GM12878 (cell line): ENCODE results near the gene PDF. TPM values are rescaled to one million over a fixed set of nuclear protein-coding genes. Genes with fewer than 3 reads are reported as not detected.

Source experiments
- ATAC-seq: fragments of 200-7000 bp; cut with Tn5 transposase; 3 replicates; pipeline ENCODE4 v1.9.1; 2020; ENCODE audit warnings: mild to moderate bottlenecking, moderate library complexity
- BruUV-seq: library from RNA; stranded (reverse); fragments of 400-500 nt; replicated peaks from 2 replicates; lab custom pipeline; 2021; lab: Mats Ljungman, UMichigan
- CTCF ChIA-PET: fragments of 300-600 bp; sonication (Branson Sonifier 250); formaldehyde crosslinking; extraction: SDS; loops from one replicate; lab custom pipeline; 2021; ENCODE audit warnings: inconsistent platforms; lab: Yijun Ruan, JAX
- POLR2A ChIA-PET: fragments of 350-600 bp; formaldehyde crosslinking; extraction: SDS; loops from one replicate; lab custom pipeline; 2021; ENCODE audit warnings: inconsistent platforms; lab: Charles Lee
- RAD21 ChIA-PET: fragments of 300-600 bp; sonication (Branson Sonifier 250); formaldehyde crosslinking; loops from one replicate; lab custom pipeline; 2023; ENCODE audit warnings: antibody characterized with exemption; ENCODE audit not compliant: unreplicated experiment; lab: Charles Lee
- SMC1A ChIA-PET: fragments of 300-600 bp; sonication (Branson Sonifier 250); formaldehyde crosslinking; loops from one replicate; lab custom pipeline; 2023; ENCODE audit not compliant: unreplicated experiment, uncharacterized antibody; lab: Charles Lee
- DNase-seq: peaks from one replicate; pipeline ENCODE4 v3.0.0-alpha.2; 2011; ENCODE audit warnings: low read depth, low spot score
- FAIRE-seq: peaks from 3 replicates; lab custom pipeline; 2011; peaks lifted over from hg19 to GRCh38; lab: Jason Lieb, UNC
- H2AFZ ChIP-seq: 2 replicates; pipeline ENCODE4 v1.6.0; 2011; ENCODE audit warnings: low read depth, low read length, control low read depth; ENCODE audit not compliant: control insufficient read depth
- H3K27ac ChIP-seq: 2 replicates; pipeline ENCODE4 v1.5.1; 2011; ENCODE audit warnings: control low read depth; ENCODE audit not compliant: control insufficient read depth, insufficient read depth
- H3K27me3 ChIP-seq, 2 experiments: replicated peaks in 1 of 2; 2 replicates each; pipeline versions ENCODE4 v1.6.0 to v1.6.1; 2011; ENCODE audit warnings: low read length in 1 of 2; ENCODE audit not compliant: control insufficient read depth in 2 of 2, insufficient read depth in 2 of 2
- H3K36me3 ChIP-seq, 2 experiments: 2 replicates each; pipeline ENCODE4 v1.5.1; 2011; ENCODE audit warnings: low read length in 1 of 2; ENCODE audit not compliant: control insufficient read depth in 2 of 2, insufficient read depth in 2 of 2
- H3K4me1 ChIP-seq: 2 replicates; pipeline ENCODE4 v1.6.1; 2011; ENCODE audit warnings: mild to moderate bottlenecking, low read length, moderate library complexity, mixed read lengths; ENCODE audit not compliant: control insufficient read depth, insufficient read depth
- H3K4me2 ChIP-seq: 2 replicates; pipeline ENCODE4 v1.6.0; 2011; ENCODE audit warnings: control low read depth; ENCODE audit not compliant: control insufficient read depth, insufficient read depth
- H3K4me3 ChIP-seq: fragments of 200-600 bp; sonication (generic); 2 replicates; pipeline ENCODE4 v1.5.1; 2016
- H3K79me2 ChIP-seq: 2 replicates; pipeline ENCODE4 v1.6.0; 2011; ENCODE audit warnings: low read length; ENCODE audit not compliant: control insufficient read depth, insufficient read depth
- H3K9ac ChIP-seq: 2 replicates; pipeline ENCODE4 v1.8.0; 2011; ENCODE audit warnings: low read length, control low read depth, mixed read lengths; ENCODE audit not compliant: control insufficient read depth, insufficient read depth
- H3K9me3 ChIP-seq: replicated peaks from 3 replicates; pipeline ENCODE4 v1.5.1; 2011; ENCODE audit warnings: mild to moderate bottlenecking, low read length; ENCODE audit not compliant: control insufficient read depth, insufficient read depth
- H4K20me1 ChIP-seq: 2 replicates; pipeline ENCODE4 v1.6.0; 2011; ENCODE audit not compliant: control insufficient read depth, insufficient read depth
- CBFB ChIP-seq: IDR thresholded peaks from 2 replicates; pipeline ENCODE4 v1.6.1; 2016; ENCODE audit warnings: antibody characterized with exemption, low read depth
- GABPA ChIP-seq: IDR thresholded peaks from 2 replicates; pipeline ENCODE4 v1.6.1; 2014; ENCODE audit warnings: antibody characterized with exemption, low read depth, mild to moderate bottlenecking, inconsistent platforms
- HDAC6 ChIP-seq: fragments of 200-600 bp; sonication (generic); IDR thresholded peaks from one replicate; pipeline ENCODE4 v1.8.0; 2017; ENCODE audit warnings: antibody characterized with exemption; ENCODE audit not compliant: unreplicated experiment
- LARP7 ChIP-seq: fragments of 450-650 bp; IDR thresholded peaks from 2 replicates; pipeline ENCODE4 v1.6.1; 2017; ENCODE audit warnings: mild to moderate bottlenecking
- MTA2 ChIP-seq: fragments of 450-650 bp; IDR thresholded peaks from 2 replicates; pipeline ENCODE4 v1.6.1; 2016; ENCODE audit warnings: low read depth, mild to moderate bottlenecking, moderate library complexity
- MTA3 ChIP-seq: IDR thresholded peaks from 2 replicates; pipeline ENCODE4 v1.6.1; 2012; ENCODE audit warnings: low read length, inconsistent platforms, borderline replicate concordance
- MYB ChIP-seq: fragments of 150-350 bp; IDR thresholded peaks from 2 replicates; pipeline ENCODE4 v1.6.1; 2014; ENCODE audit warnings: mild to moderate bottlenecking, low read depth, low read length, borderline replicate concordance
- NBN ChIP-seq: fragments of 450-650 bp; IDR thresholded peaks from 2 replicates; pipeline ENCODE4 v1.6.1; 2016
- PAX5 ChIP-seq: IDR thresholded peaks from 2 replicates; pipeline ENCODE4 v1.6.1; 2011; ENCODE audit warnings: low read depth, low read length, borderline replicate concordance
- POLR2AphosphoS2 ChIP-seq: IDR thresholded peaks from 2 replicates; pipeline ENCODE4 v1.6.1; 2011; ENCODE audit warnings: low read depth, mild to moderate bottlenecking, low read length, improper control_type of control experiment, moderate library complexity
- RAD51 ChIP-seq: fragments of 450-650 bp; IDR thresholded peaks from 2 replicates; pipeline ENCODE4 v1.6.1; 2016; ENCODE audit warnings: moderate library complexity, mild to moderate bottlenecking, inconsistent platforms
- RB1 ChIP-seq: fragments of 450-650 bp; formaldehyde crosslinking; IDR thresholded peaks from 2 replicates; pipeline ENCODE4 v1.6.1; 2017; ENCODE audit warnings: mild to moderate bottlenecking, borderline replicate concordance
- RFX5 ChIP-seq: IDR thresholded peaks from 2 replicates; pipeline ENCODE4 v1.6.1; 2011; ENCODE audit warnings: low read depth, low read length, improper control_type of control experiment
- SMC3 ChIP-seq: IDR thresholded peaks from 2 replicates; pipeline ENCODE4 v1.6.1; 2011; ENCODE audit warnings: low read length, improper control_type of control experiment, borderline replicate concordance
- SP1 ChIP-seq: IDR thresholded peaks from one replicate; pipeline ENCODE4 v1.6.1; 2011; ENCODE audit warnings: low read depth, low read length
- STAT3 ChIP-seq: IDR thresholded peaks from 2 replicates; pipeline ENCODE4 v1.6.1; 2011; ENCODE audit warnings: low read depth, low read length, improper control_type of control experiment
- TARDBP ChIP-seq: IDR thresholded peaks from 2 replicates; pipeline ENCODE4 v1.6.1; 2016; ENCODE audit warnings: borderline replicate concordance
- WGBS: methylation state at CpG from one replicate; pipeline ENCODE4 v1.1.6; 2016; ENCODE audit warnings: low lambda C conversion rate; ENCODE audit not compliant: insufficient replicate concordance, insufficient coverage; ENCODE audit errors: missing lambda C conversion rate; 5-methylcytosine and 5-hydroxymethylcytosine counted together
- in situ Hi-C: fragments of 300-500 bp; cut with MboI; formaldehyde crosslinking; loops from 9 replicates; pipeline ENCODE4 v1.14.3; 2018; ENCODE audit warnings: mixed read lengths
- intact Hi-C: fragments of 100-400 bp; cut with micrococcal nuclease; formaldehyde crosslinking; loops from one replicate; pipeline ENCODE4 v1.14.2; 2022; ENCODE audit not compliant: unreplicated experiment
- polyA plus RNA-seq, 11 experiments: library from polyadenylated mRNA; depleted of rRNA in 4 of 11; unstranded in 6 of 11; stranded (reverse) in 5 of 11; fragments of >200 nt; fragmentation: Nextera tagmentation in 4 of 11; fragmentation: Illumina TruSeq in 1 of 11; extraction: Ambion mirVana in 4 of 11; extraction: Trizol in 1 of 11; gene quantifications; 1 replicate in 1 of 11; 2 replicates in 10 of 11; pipeline versions ENCODE4 v1.2.1 to v1.2.3, GENCODE V29; 2011 to 2016; ENCODE audit warnings: inconsistent platforms in 2 of 11, missing spikeins in 2 of 11, low read depth in 1 of 11
- total RNA-seq, 4 experiments: library from RNA; depleted of rRNA in 3 of 4; stranded (reverse); fragments of >200 nt in 3 of 4; fragmentation: Illumina TruSeq in 1 of 4; extraction: Trizol in 1 of 4; gene quantifications; 2 replicates each; pipeline versions ENCODE4 v1.2.1 to v1.2.3, GENCODE V29; 2013 to 2021
- TF ChIP-seq, protein P1 (sequence below): fragments of 450-650 bp; formaldehyde crosslinking; IDR thresholded peaks from 2 replicates; pipeline ENCODE4 v1.4.0; 2020; ENCODE audit warnings: mild to moderate bottlenecking, moderate library complexity

The PDF gene
- total and polyA plus RNA-seq, 10 of the 15 experiments (the other 5 are each of a cell fraction or from before 2014, with no cell fraction given) = 0.13 to 44.1 (median 16.7) TPM

DNA sequence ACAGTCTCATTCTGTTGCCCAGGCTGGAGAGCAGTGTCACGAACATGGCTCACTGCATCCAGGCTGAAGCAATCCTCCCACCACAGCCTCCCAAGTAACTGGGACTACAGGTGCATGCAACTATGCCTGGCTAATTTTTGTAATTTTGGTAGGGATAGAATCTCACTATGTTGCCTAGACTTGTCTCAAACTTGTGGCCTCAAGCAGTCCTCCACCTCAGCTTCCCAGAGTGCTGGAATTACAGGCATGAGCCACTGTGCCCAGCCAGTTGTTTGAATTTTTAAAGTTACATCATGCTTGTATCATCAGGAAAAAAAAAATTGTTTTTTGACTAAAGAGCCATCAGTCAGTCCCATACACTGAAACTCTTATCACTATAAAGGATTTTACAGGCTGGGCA, 36.3 kb downstream of the PDF start:
- ChIA-PET SMC1A (no interaction called here), CTCF (interaction anchor here (1.6 kb wide), 1 partner anchor 144 kb away, joined by 4 read pairs; no protein-coding TSS in a partner anchor), RAD21 (no interaction called here), POLR2A (interaction anchor here (0.6 kb wide), 1 partner anchor 679 kb away, joined by 4 read pairs; no protein-coding TSS in a partner anchor)
- H3K9ac ChIP-seq = no peak overlapping the region
- DNase-seq (no peak), ATAC-seq (no peak), FAIRE-seq (no peak)
- no peak overlapping the region for H2AFZ ChIP-seq
- WGBS = 95% methylated on average over 1 of the region's 1 CpG
- no peaks in the 10 kb centered on the region for H3K79me2 ChIP-seq
- intact Hi-C loops (no loop called here), in situ Hi-C loops (no loop called here)
- peaks cover 0 to 3% of the 10 kb centered on the region in 2 experiments; a peak in 1 of 4 replicates for H3K36me3 ChIP-seq
- no peak for TF ChIP-seq TARDBP
- TF ChIP-seq GABPA = no peak
- TF ChIP-seq POLR2AphosphoS2 = no peak
- TF ChIP-seq CBFB = no peak
- no peak overlapping the region for H3K4me2 ChIP-seq
- H3K27me3 ChIP-seq = no peaks in the 10 kb centered on the region
- H4K20me1 ChIP-seq = no peaks in the 10 kb centered on the region
- H3K4me3 ChIP-seq = no peak overlapping the region
- BruUV-seq = no TSS peak
- no peaks in the 10 kb centered on the region for H3K9me3 ChIP-seq
- no peaks in the 10 kb centered on the region for H3K4me1 ChIP-seq
- H3K27ac ChIP-seq = no peak overlapping the region

DNA sequence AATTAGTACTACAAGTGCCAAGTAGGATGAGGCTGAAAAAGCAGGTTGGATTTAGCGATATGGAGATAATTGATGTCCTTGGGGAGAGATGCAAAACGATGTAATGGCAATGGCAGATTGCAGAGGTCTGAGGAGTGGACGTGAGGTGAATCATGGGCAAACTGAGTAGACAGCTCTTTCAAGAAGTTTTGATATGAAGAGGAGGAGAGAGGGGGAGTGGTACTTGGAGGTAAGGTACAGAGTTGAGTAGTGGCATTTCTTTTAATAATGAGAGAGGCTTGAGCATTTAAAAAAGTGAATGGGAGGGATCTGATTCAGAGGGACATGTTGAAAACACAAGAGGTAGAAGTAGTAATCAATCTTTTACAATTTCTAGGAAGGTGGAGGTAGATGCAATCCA, 37.0 kb downstream of the PDF start:
- in situ Hi-C loops = no loop called here
- ATAC-seq = no peak
- TF ChIP-seq, protein P1, sequence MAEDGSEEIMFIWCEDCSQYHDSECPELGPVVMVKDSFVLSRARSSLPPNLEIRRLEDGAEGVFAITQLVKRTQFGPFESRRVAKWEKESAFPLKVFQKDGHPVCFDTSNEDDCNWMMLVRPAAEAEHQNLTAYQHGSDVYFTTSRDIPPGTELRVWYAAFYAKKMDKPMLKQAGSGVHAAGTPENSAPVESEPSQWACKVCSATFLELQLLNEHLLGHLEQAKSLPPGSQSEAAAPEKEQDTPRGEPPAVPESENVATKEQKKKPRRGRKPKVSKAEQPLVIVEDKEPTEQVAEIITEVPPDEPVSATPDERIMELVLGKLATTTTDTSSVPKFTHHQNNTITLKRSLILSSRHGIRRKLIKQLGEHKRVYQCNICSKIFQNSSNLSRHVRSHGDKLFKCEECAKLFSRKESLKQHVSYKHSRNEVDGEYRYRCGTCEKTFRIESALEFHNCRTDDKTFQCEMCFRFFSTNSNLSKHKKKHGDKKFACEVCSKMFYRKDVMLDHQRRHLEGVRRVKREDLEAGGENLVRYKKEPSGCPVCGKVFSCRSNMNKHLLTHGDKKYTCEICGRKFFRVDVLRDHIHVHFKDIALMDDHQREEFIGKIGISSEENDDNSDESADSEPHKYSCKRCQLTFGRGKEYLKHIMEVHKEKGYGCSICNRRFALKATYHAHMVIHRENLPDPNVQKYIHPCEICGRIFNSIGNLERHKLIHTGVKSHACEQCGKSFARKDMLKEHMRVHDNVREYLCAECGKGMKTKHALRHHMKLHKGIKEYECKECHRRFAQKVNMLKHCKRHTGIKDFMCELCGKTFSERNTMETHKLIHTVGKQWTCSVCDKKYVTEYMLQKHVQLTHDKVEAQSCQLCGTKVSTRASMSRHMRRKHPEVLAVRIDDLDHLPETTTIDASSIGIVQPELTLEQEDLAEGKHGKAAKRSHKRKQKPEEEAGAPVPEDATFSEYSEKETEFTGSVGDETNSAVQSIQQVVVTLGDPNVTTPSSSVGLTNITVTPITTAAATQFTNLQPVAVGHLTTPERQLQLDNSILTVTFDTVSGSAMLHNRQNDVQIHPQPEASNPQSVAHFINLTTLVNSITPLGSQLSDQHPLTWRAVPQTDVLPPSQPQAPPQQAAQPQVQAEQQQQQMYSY (CRISPR knock-in tag) = no peak
- TF ChIP-seq MYB = no peak
- TF ChIP-seq HDAC6 = no peak
- TF ChIP-seq RAD51 = no peak
- no peak for TF ChIP-seq RFX5
- no peak for TF ChIP-seq MTA2
- no peak for TF ChIP-seq GABPA
- TF ChIP-seq PAX5 = no peak
- TF ChIP-seq NBN = no peak
- TF ChIP-seq STAT3 = no peak
- TF ChIP-seq SP1 = no peak
- no peak for TF ChIP-seq MTA3
- TF ChIP-seq SMC3 = no peak
- no peak for TF ChIP-seq LARP7
- TF ChIP-seq RB1 = no peak

More for the DNA sequence above, 37.0 kb downstream of the PDF start:
- intact Hi-C loops = no loop called here
- DNase-seq = no peak
- Histone ChIP-seq H4K20me1 (no peaks in the 10 kb centered on the region), H3K79me2 (no peaks in the 10 kb centered on the region), H3K4me3 (no peak overlapping the region), H3K4me2 (no peak overlapping the region), H2AFZ (no peak overlapping the region), H3K27ac (no peak overlapping the region), H3K4me1 (no peaks in the 10 kb centered on the region), H3K27me3 (no peaks in the 10 kb centered on the region), H3K36me3 (no peaks in the 10 kb centered on the region), H3K9ac (no peak overlapping the region), H3K9me3 (no peaks in the 10 kb centered on the region)
- ChIA-PET POLR2A (interaction anchor here (0.6 kb wide), 1 partner anchor 678 kb away, joined by 4 read pairs; no protein-coding TSS in a partner anchor), RAD21 (no interaction called here), SMC1A (interaction anchor here (0.8 kb wide), 1 partner anchor 143 kb away, joined by 4 read pairs; no protein-coding TSS in a partner anchor), CTCF (interaction anchor here (1.6 kb wide), 1 partner anchor 143 kb away, joined by 4 read pairs; no protein-coding TSS in a partner anchor)
- no TSS peak for BruUV-seq
- WGBS = 38% methylated on average over 3 of the region's 3 CpGs
- FAIRE-seq = no peak
